SK-N-SH (cell line): Measurements from ENCODE around the gene LIMA1.

ENCODE experiments used
- GABPA ChIP-seq: IDR thresholded peaks from 2 replicates; pipeline ENCODE4 v1.4.0; 2012; ENCODE audit warnings: low read depth, mild to moderate bottlenecking
- RAD21 ChIP-seq: IDR thresholded peaks from 2 replicates; pipeline ENCODE4 v1.6.1; 2012; ENCODE audit warnings: mild to moderate bottlenecking, low read length
- TAF1 ChIP-seq: IDR thresholded peaks from 2 replicates; pipeline ENCODE4 v1.6.1; 2012; ENCODE audit warnings: low read depth, mild to moderate bottlenecking, low read length, moderate library complexity, borderline replicate concordance
- TF ChIP-seq, protein P1 (sequence below): fragments of 200-600 bp; sonication (generic); IDR thresholded peaks from 2 replicates; pipeline ENCODE4 v1.6.1; 2017; ENCODE audit warnings: antibody characterized with exemption, mild to moderate bottlenecking, moderate library complexity

DNA sequence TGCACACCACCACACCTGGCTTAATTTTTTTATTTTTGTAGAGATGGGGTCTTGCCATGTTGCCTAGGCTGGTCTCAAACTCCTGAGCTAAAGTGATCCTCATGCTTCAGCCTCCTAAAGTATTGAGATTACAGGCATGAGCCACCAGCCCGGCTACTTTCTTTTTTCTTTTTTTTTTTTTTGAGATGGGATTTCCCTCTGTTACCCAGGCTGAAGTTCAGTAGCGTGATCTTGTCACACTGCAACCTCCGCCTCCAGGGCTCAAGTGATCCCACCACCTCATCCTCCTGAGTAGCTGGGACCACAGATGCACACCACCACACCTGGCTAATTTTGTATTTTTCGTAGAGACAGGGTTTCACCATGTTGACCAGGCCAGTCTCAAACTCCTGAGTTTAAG, 51.1 kb downstream of the LIMA1 start:
- TF ChIP-seq GABPA: no peak
- TF ChIP-seq, protein P1, sequence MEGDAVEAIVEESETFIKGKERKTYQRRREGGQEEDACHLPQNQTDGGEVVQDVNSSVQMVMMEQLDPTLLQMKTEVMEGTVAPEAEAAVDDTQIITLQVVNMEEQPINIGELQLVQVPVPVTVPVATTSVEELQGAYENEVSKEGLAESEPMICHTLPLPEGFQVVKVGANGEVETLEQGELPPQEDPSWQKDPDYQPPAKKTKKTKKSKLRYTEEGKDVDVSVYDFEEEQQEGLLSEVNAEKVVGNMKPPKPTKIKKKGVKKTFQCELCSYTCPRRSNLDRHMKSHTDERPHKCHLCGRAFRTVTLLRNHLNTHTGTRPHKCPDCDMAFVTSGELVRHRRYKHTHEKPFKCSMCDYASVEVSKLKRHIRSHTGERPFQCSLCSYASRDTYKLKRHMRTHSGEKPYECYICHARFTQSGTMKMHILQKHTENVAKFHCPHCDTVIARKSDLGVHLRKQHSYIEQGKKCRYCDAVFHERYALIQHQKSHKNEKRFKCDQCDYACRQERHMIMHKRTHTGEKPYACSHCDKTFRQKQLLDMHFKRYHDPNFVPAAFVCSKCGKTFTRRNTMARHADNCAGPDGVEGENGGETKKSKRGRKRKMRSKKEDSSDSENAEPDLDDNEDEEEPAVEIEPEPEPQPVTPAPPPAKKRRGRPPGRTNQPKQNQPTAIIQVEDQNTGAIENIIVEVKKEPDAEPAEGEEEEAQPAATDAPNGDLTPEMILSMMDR: no peak
- no peak for TF ChIP-seq RAD21
- no peak for TF ChIP-seq TAF1
